Panc1 (cell line): ENCODE measurements around the gene DSCAM.

Experiments used
- CTCF ChIP-seq: fragments of 450-650 bp; IDR thresholded peaks from 2 replicates; pipeline ENCODE4 v1.5.1; 2017; ENCODE audit warnings: mild to moderate bottlenecking
- POLR2AphosphoS5 ChIP-seq: IDR thresholded peaks from 2 replicates; pipeline ENCODE4 v1.6.1; 2012; ENCODE audit warnings: mild to moderate bottlenecking, low read depth, low read length, moderate library complexity

- TF ChIP-seq CTCF (no peak), POLR2AphosphoS5 (no peak)
These were observed 186.5 kb downstream of the DSCAM start for GRCh38 chr21:40660461-40660860.
